OCI-LY3 (cell line): ENCODE measurements around the gene ANKS1B.

ENCODE experiments used
- H2AFZ ChIP-seq: fragments of 200-600, 300-600 bp; shearing (Covaris generic); 2 replicates; pipeline ENCODE4 v1.6.0; 2014; ENCODE audit warnings: antibody characterized with exemption, low read depth, low read length
- H3K27ac ChIP-seq: fragments of 200-600, 300-600 bp; sonication (generic); 2 replicates; pipeline ENCODE4 v1.5.1; 2014; ENCODE audit warnings: mild to moderate bottlenecking, low read length, moderate library complexity, mixed read lengths
- H3K27me3 ChIP-seq: fragments of 200-600, 300-600 bp; sonication (generic); 2 replicates; pipeline ENCODE4 v1.6.1; 2014; ENCODE audit warnings: low read depth, low read length, mixed read lengths
- H3K36me3 ChIP-seq: fragments of 200-600, 300-600 bp; sonication (generic); replicated peaks from 2 replicates; pipeline ENCODE3; 2014; ENCODE audit warnings: low read depth, low read length, mixed read lengths
- H3K4me1 ChIP-seq: fragments of 300-600, 200-600 bp; sonication (generic); 2 replicates; pipeline ENCODE4 v1.6.1; 2014; ENCODE audit warnings: low read length, mixed read lengths
- H3K4me2 ChIP-seq: fragments of 200-600, 300-600 bp; sonication (generic); 2 replicates; pipeline ENCODE4 v1.6.1; 2014; ENCODE audit warnings: low read length, mixed read lengths
- H3K4me3 ChIP-seq: fragments of 300-600, 200-600 bp; sonication (generic); 2 replicates; pipeline ENCODE4 v1.5.1; 2014; ENCODE audit warnings: antibody characterized with exemption, mild to moderate bottlenecking, low read length, moderate library complexity
- H3K79me2 ChIP-seq: fragments of 300-600, 200-600 bp; shearing (Covaris generic); 2 replicates; pipeline ENCODE4 v1.6.1; 2014; ENCODE audit warnings: mild to moderate bottlenecking, low read length, mixed read lengths
- H3K9ac ChIP-seq: fragments of 300-600, 200-600 bp; shearing (Covaris generic); 2 replicates; pipeline ENCODE4 v1.6.0; 2014; ENCODE audit warnings: mild to moderate bottlenecking, low read length, moderate library complexity
- H3K9me3 ChIP-seq: fragments of 200-600, 300-600 bp; shearing (Covaris generic); 2 replicates; pipeline ENCODE4 v1.6.1; 2014; ENCODE audit warnings: low read length, mixed read lengths; ENCODE audit not compliant: insufficient read depth
- H4K20me1 ChIP-seq: fragments of 200-600, 300-600 bp; sonication (generic); 2 replicates; pipeline ENCODE4 v1.6.1; 2016; ENCODE audit warnings: low read length, mixed read lengths; ENCODE audit not compliant: insufficient read depth
- CTCF ChIP-seq: fragments of 200-600, 300-600 bp; sonication (generic); IDR thresholded peaks from 2 replicates; pipeline ENCODE4 v1.5.1; 2014; ENCODE audit warnings: antibody characterized with exemption, low read length, low read depth
- EZH2phosphoT487 ChIP-seq: fragments of 200-600 bp; shearing (Covaris generic); IDR thresholded peaks from 2 replicates; pipeline ENCODE4 v1.6.1; 2018; ENCODE audit warnings: antibody characterized with exemption, mixed run types, low read depth

Gene ANKS1B

GRCh38 chr12:98901189-98901588 is 1083.5 kb downstream of the ANKS1B start:
- H3K36me3 ChIP-seq: no peaks in the 10 kb centered on the region
- no peaks in the 10 kb centered on the region for H3K4me1 ChIP-seq
- H3K79me2 ChIP-seq: no peaks in the 10 kb centered on the region
- H3K27me3 ChIP-seq: peaks cover 9% of the 10 kb centered on the region; the same call in 1 of the 2 replicates
- H3K4me3 ChIP-seq: no peak overlapping the region
- H2AFZ ChIP-seq: no peak overlapping the region
- H3K4me2 ChIP-seq: no peak overlapping the region
- H3K27ac ChIP-seq: no peak overlapping the region
- TF ChIP-seq EZH2phosphoT487 (no peak), CTCF (no peak)
- no peaks in the 10 kb centered on the region for H4K20me1 ChIP-seq
- no peaks in the 10 kb centered on the region for H3K9me3 ChIP-seq
- no peak overlapping the region for H3K9ac ChIP-seq

- H4K20me1 ChIP-seq: no peaks in the 10 kb centered on the region
These were observed 1087.8 kb downstream of the ANKS1B start for GRCh38 chr12:98896938-98897337.

GRCh38 chr12:98895086-98895651 is 1089.6 kb downstream of the ANKS1B start:
- no peak for TF ChIP-seq EZH2phosphoT487
- no peak for TF ChIP-seq CTCF
- Histone ChIP-seq H3K79me2 (no peaks in the 10 kb centered on the region), H3K4me2 (no peak overlapping the region), H3K27ac (no peak overlapping the region), H3K4me3 (no peak overlapping the region), H2AFZ (no peak overlapping the region), H4K20me1 (no peaks in the 10 kb centered on the region), H3K9ac (no peak overlapping the region), H3K9me3 (no peaks in the 10 kb centered on the region), H3K27me3 (peaks cover 19% of the 10 kb centered on the region; the same call in 1 of the 2 replicates), H3K4me1 (no peaks in the 10 kb centered on the region), H3K36me3 (no peaks in the 10 kb centered on the region)

More at GRCh38 chr12:98896938-98897337, 1087.8 kb downstream of the ANKS1B start:
- H3K79me2 ChIP-seq: no peaks in the 10 kb centered on the region
- H2AFZ ChIP-seq: no peak overlapping the region
- TF ChIP-seq EZH2phosphoT487 (no peak), CTCF (no peak)
- no peaks in the 10 kb centered on the region for H3K36me3 ChIP-seq
- peaks cover 16% of the 10 kb centered on the region; the same call in 1 of the 2 replicates for H3K27me3 ChIP-seq
- no peak overlapping the region for H3K4me3 ChIP-seq
- no peak overlapping the region for H3K9ac ChIP-seq
- H3K4me2 ChIP-seq: no peak overlapping the region
- no peak overlapping the region for H3K27ac ChIP-seq
- no peaks in the 10 kb centered on the region for H3K9me3 ChIP-seq
- H3K4me1 ChIP-seq: no peaks in the 10 kb centered on the region

GRCh38 chr12:98894412-98895085 is 1090.2 kb downstream of the ANKS1B start:
- H3K27me3 ChIP-seq: peaks cover 16% of the 10 kb centered on the region; the same call in 1 of the 2 replicates
- no peaks in the 10 kb centered on the region for H3K36me3 ChIP-seq

More at GRCh38 chr12:98894412-98895085, 1090.2 kb downstream of the ANKS1B start:
- Histone ChIP-seq H2AFZ (no peak overlapping the region), H3K27ac (no peak overlapping the region), H3K4me2 (no peak overlapping the region), H3K9ac (no peak overlapping the region), H3K4me3 (no peak overlapping the region), H3K9me3 (no peaks in the 10 kb centered on the region), H3K4me1 (no peaks in the 10 kb centered on the region), H3K79me2 (no peaks in the 10 kb centered on the region), H4K20me1 (no peaks in the 10 kb centered on the region)
- TF ChIP-seq CTCF (no peak), EZH2phosphoT487 (no peak)
